ENCODE data around the gene UBL5. TPM values are rescaled to one million over a fixed set of nuclear protein-coding genes. Genes with fewer than 3 reads are reported as not detected.

Gene UBL5
- total RNA-seq, 1 experiment from 2014 or later: 302 TPM

- no peaks in the 10 kb centered on the region for H3K9me3 Mint-ChIP-seq (ENCODE audit: unreplicated experiment)
- peaks cover 9% of the 10 kb centered on the region for H3K36me3 Mint-ChIP-seq (ENCODE audit: insufficient read depth, unreplicated experiment)
- no TSS peak for BruUV-seq (replicated peaks)
- peaks cover 14% of the 10 kb centered on the region for H3K4me1 Mint-ChIP-seq (ENCODE audit: insufficient read depth, unreplicated experiment)
- H3K4me3 Mint-ChIP-seq (ENCODE audit: unreplicated experiment): no peak overlapping the region
- no peak for DNase-seq (ENCODE audit: unreplicated experiment)
- H3K27ac Mint-ChIP-seq (ENCODE audit: low read depth, unreplicated experiment): no peak overlapping the region
- intact Hi-C loops (cut with micrococcal nuclease): no loop called here
- CTCF ChIA-PET: no interaction called here
- H3K27me3 Mint-ChIP-seq (ENCODE audit: insufficient read depth, unreplicated experiment): no peaks in the 10 kb centered on the region
- no peak for TF ChIP-seq CTCF (IDR thresholded peaks at IDR 0.05; ENCODE audit: unreplicated experiment)
- POLR2A ChIA-PET: no interaction called here
Measured at GRCh38 chr19:9850235-9850959, 22.7 kb downstream of the UBL5 start.

GRCh38 chr19:9854282-9854846, 26.6 kb downstream of the UBL5 start:
- no peak overlapping the region for H3K27ac Mint-ChIP-seq (ENCODE audit: low read depth, unreplicated experiment)
- ChIA-PET POLR2A (no interaction called here), CTCF (no interaction called here)
- BruUV-seq (replicated peaks): no TSS peak
- H3K4me3 Mint-ChIP-seq (ENCODE audit: unreplicated experiment): no peak overlapping the region
- no peaks in the 10 kb centered on the region for H3K9me3 Mint-ChIP-seq (ENCODE audit: unreplicated experiment)
- peaks cover 2% of the 10 kb centered on the region for H3K36me3 Mint-ChIP-seq (ENCODE audit: insufficient read depth, unreplicated experiment)
- no peaks in the 10 kb centered on the region for H3K4me1 Mint-ChIP-seq (ENCODE audit: insufficient read depth, unreplicated experiment)
- intact Hi-C loops (cut with micrococcal nuclease): no loop called here
- H3K27me3 Mint-ChIP-seq (ENCODE audit: insufficient read depth, unreplicated experiment): no peaks in the 10 kb centered on the region
- TF ChIP-seq CTCF (IDR thresholded peaks at IDR 0.05; ENCODE audit: unreplicated experiment): no peak
- no peak for DNase-seq (ENCODE audit: unreplicated experiment)

GRCh38 chr19:9856609-9857008, 28.9 kb downstream of the UBL5 start:
- no TSS peak for BruUV-seq (replicated peaks)
- H3K4me1 Mint-ChIP-seq (ENCODE audit: insufficient read depth, unreplicated experiment): no peaks in the 10 kb centered on the region
- CTCF ChIA-PET: no interaction called here

More at GRCh38 chr19:9856609-9857008, 28.9 kb downstream of the UBL5 start:
- Mint-ChIP-seq H3K9me3 (ENCODE audit: unreplicated experiment) (no peaks in the 10 kb centered on the region), H3K36me3 (ENCODE audit: insufficient read depth, unreplicated experiment) (no peaks in the 10 kb centered on the region), H3K4me3 (ENCODE audit: unreplicated experiment) (no peak overlapping the region), H3K27ac (ENCODE audit: low read depth, unreplicated experiment) (no peak overlapping the region), H3K27me3 (ENCODE audit: insufficient read depth, unreplicated experiment) (peaks cover 8% of the 10 kb centered on the region)
- intact Hi-C loops (cut with micrococcal nuclease): no loop called here
- TF ChIP-seq CTCF (IDR thresholded peaks at IDR 0.05; ENCODE audit: unreplicated experiment): no peak
- no peak for DNase-seq (ENCODE audit: unreplicated experiment)
- POLR2A ChIA-PET: interaction anchor here (0.7 kb wide), 1 partner anchor 29 kb away, joined by 3 read pairs; the partner anchor contains the start of gene UBL5

Measured in MCF 10A (cell line).